OCI-LY7 (cell line): ENCODE results near the gene RDH14.

Experiments used
- CTCF ChIP-seq: fragments of 200-600 bp; sonication (generic); conservative IDR thresholded peaks from 2 replicates; pipeline ENCODE4 v1.5.1; 2014; ENCODE audit warnings: mild to moderate bottlenecking, antibody characterized with exemption, low read length, moderate library complexity, mixed read lengths
- EZH2phosphoT487 ChIP-seq: fragments of 200-600 bp; sonication (generic); IDR thresholded peaks from 2 replicates; pipeline ENCODE4 v1.6.1; 2018; ENCODE audit warnings: low read depth, borderline replicate concordance, mild to moderate bottlenecking, mixed run types, antibody characterized with exemption, low read length, moderate library complexity, mixed read lengths

DNA sequence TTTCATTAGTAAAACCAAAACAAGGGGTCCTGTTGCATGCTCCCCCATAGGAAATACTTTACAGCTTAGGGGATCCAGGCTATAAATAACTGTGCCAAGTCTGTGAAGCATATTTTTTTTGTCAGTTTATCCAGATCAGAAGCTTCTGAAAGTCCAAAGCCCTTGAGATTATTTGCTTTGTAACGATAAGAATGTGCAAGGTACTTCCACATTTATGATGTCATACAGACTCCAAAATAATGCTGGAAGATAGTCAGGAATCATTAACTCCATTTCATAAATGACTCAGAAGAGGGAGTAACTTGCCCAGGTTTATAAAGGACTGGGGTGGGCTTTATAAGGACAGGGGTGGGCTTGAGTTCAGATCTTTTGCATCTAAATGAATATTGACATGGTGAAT, 29.3 kb downstream of the RDH14 start:
- TF ChIP-seq CTCF (no peak), EZH2phosphoT487 (no peak)
